ENCODE results near the gene DGCR8.
"Not testable (repeated sequence)": the region's sequence is repeated elsewhere in the genome, so short reads cannot be mapped to it uniquely, and the experiment has no call there.

Gene DGCR8

GRCh38 chr22:20158391-20159036 lies 78.5 kb downstream of the DGCR8 start:
- in situ Hi-C loops (cut with MboI; ENCODE audit: low pct_unique_long_range_greater_than_20kb, low sequenced_read_pairs) = no loop called here
- DNase-seq = no peak

- in situ Hi-C loops (cut with MboI; ENCODE audit: low pct_unique_long_range_greater_than_20kb, low sequenced_read_pairs) = no loop called here
- DNase-seq = peak; percentile 58
Observed at GRCh38 chr22:20159076-20159475, 79.0 kb downstream of the DGCR8 start.

GRCh38 chr22:20159531-20159930 lies 79.5 kb downstream of the DGCR8 start:
- DNase-seq; in situ Hi-C loops (cut with MboI; ENCODE audit: low pct_unique_long_range_greater_than_20kb, low sequenced_read_pairs): not testable (repeated sequence)

- in situ Hi-C loops (cut with MboI; ENCODE audit: low pct_unique_long_range_greater_than_20kb, low sequenced_read_pairs) = no loop called here
- no peak for DNase-seq
Observed at GRCh38 chr22:20160041-20160440, 80.0 kb downstream of the DGCR8 start.

All from KBM-7 (cell line).